Endodermal cell (in vitro differentiated cells): ENCODE measurements around the gene LYST. TPM values are rescaled to one million over a fixed set of nuclear protein-coding genes. Genes with fewer than 3 reads are reported as not detected.

ENCODE experiments used
- DNase-seq: peaks from one replicate; pipeline ENCODE4 v3.0.0-alpha.2; 2017
- H3K27ac ChIP-seq: 2 replicates; pipeline ENCODE4 v1.5.1; 2013; ENCODE audit warnings: mild to moderate bottlenecking, low read depth, low read length, moderate library complexity
- H3K27me3 ChIP-seq: 2 replicates; pipeline ENCODE4 v1.6.1; 2013; ENCODE audit warnings: mild to moderate bottlenecking, low read length, moderate library complexity; ENCODE audit not compliant: insufficient read depth, control insufficient read depth, poor library complexity, severe bottlenecking
- H3K36me3 ChIP-seq: 2 replicates; pipeline ENCODE4 v1.7.0; 2013; ENCODE audit warnings: mild to moderate bottlenecking, low read length, moderate library complexity; ENCODE audit not compliant: control insufficient read depth, insufficient read depth
- H3K4me1 ChIP-seq: one replicate; pipeline ENCODE4 v1.7.0; 2013; ENCODE audit warnings: low read length; ENCODE audit not compliant: control insufficient read depth, insufficient read depth
- H3K4me3 ChIP-seq: 2 replicates; pipeline ENCODE4 v1.5.1; 2013; ENCODE audit warnings: mild to moderate bottlenecking, low read length, moderate library complexity
- H3K9ac ChIP-seq: 2 replicates; pipeline ENCODE4 v1.6.1; 2013; ENCODE audit warnings: mild to moderate bottlenecking, low read length, moderate library complexity; ENCODE audit not compliant: poor library complexity, severe bottlenecking; ENCODE audit errors: extremely low read depth
- H3K9me3 ChIP-seq: 2 replicates; pipeline ENCODE4 v1.6.1; 2013; ENCODE audit warnings: mild to moderate bottlenecking, low read length, moderate library complexity; ENCODE audit not compliant: control insufficient read depth
- H3K27ac Mint-ChIP-seq: 2 replicates; pipeline ENCODE4 v1.8.0; 2020; ENCODE audit warnings: mixed read lengths
- H3K27me3 Mint-ChIP-seq: 2 replicates; pipeline ENCODE4 v1.8.0; 2021; ENCODE audit warnings: mild to moderate bottlenecking, mixed read lengths; ENCODE audit not compliant: insufficient read depth
- H3K36me3 Mint-ChIP-seq: 2 replicates; pipeline ENCODE4 v1.8.0; 2020; ENCODE audit warnings: low read depth, mixed read lengths
- H3K4me1 Mint-ChIP-seq: 2 replicates; pipeline ENCODE4 v1.8.0; 2020; ENCODE audit warnings: mixed read lengths
- H3K4me3 Mint-ChIP-seq: 2 replicates; pipeline ENCODE4 v1.8.0; 2020; ENCODE audit warnings: mild to moderate bottlenecking, moderate library complexity, mixed read lengths
- H3K9me3 Mint-ChIP-seq: 2 replicates; pipeline ENCODE4 v1.8.0; 2020; ENCODE audit warnings: mild to moderate bottlenecking, mixed read lengths
- CTCF ChIP-seq: fragments of 200-600 bp; sonication (generic); conservative IDR thresholded peaks from 2 replicates; pipeline ENCODE4 v1.5.0; 2021; ENCODE audit warnings: antibody characterized with exemption, mild to moderate bottlenecking
- WGBS, 2 experiments: methylation state at CpG; one replicate each; pipeline versions ENCODE4 v1.1.5 to v1.1.7; 2013; ENCODE audit warnings: missing lambda C conversion rate in 2 of 2, mixed read lengths in 1 of 2; ENCODE audit not compliant: insufficient coverage in 1 of 2, insufficient read length in 1 of 2; 5-methylcytosine and 5-hydroxymethylcytosine counted together
- total RNA-seq, 2 donors: library from RNA; stranded (reverse); fragmentation: NEBNext Ultra II Directional in 1 of 2; extraction: Animal tissue kit (Norgen Biotek cat#: 25700) in 1 of 2; gene quantifications; 2 replicates in 1 of 2; 3 replicates in 1 of 2; pipeline ENCODE4 v1.2.1, GENCODE V29; 2021

The LYST gene
- total RNA-seq, 2 donors from 2014 or later = 2.5 to 6.8 TPM

GRCh38 chr1:235835226-235835625 is 31.5 kb downstream of the LYST start:
- 89 to 95% methylated on average over 4 of the region's 4 CpGs for WGBS, 2 experiments
- no peaks in the 10 kb centered on the region for H3K36me3 ChIP-seq
- no peaks in the 10 kb centered on the region for H3K9me3 ChIP-seq
- peaks cover 7% of the 10 kb centered on the region for H3K4me1 Mint-ChIP-seq
- no peaks in the 10 kb centered on the region for H3K36me3 Mint-ChIP-seq
- H3K4me3 ChIP-seq = no peak overlapping the region
- no peak overlapping the region for H3K4me3 Mint-ChIP-seq
- no peak overlapping the region for H3K9ac ChIP-seq
- peaks cover 5% of the 10 kb centered on the region for H3K4me1 ChIP-seq
- TF ChIP-seq CTCF = no peak
- no peak overlapping the region for H3K27ac ChIP-seq
- H3K27me3 Mint-ChIP-seq = peaks cover 7% of the 10 kb centered on the region
- H3K27ac Mint-ChIP-seq = no peak overlapping the region
- H3K9me3 Mint-ChIP-seq = no peaks in the 10 kb centered on the region
- DNase-seq = no peak
- peaks cover 5% of the 10 kb centered on the region for H3K27me3 ChIP-seq

- Mint-ChIP-seq H3K9me3 (no peaks in the 10 kb centered on the region), H3K36me3 (no peaks in the 10 kb centered on the region), H3K4me1 (peaks cover 2% of the 10 kb centered on the region), H3K4me3 (no peak overlapping the region), H3K27ac (no peak overlapping the region), H3K27me3 (peaks cover 5% of the 10 kb centered on the region)
- peaks cover 5% of the 10 kb centered on the region for H3K27me3 ChIP-seq
- no peak overlapping the region for H3K9ac ChIP-seq
- H3K4me1 ChIP-seq = peaks cover 5% of the 10 kb centered on the region
- H3K27ac ChIP-seq = no peak overlapping the region
- no peak for TF ChIP-seq CTCF
- H3K36me3 ChIP-seq = no peaks in the 10 kb centered on the region
- no peaks in the 10 kb centered on the region for H3K9me3 ChIP-seq
- DNase-seq = no peak
- 89 to 94% methylated on average over 5 to 6 of the region's 6 CpGs for WGBS, 2 experiments
- no peak overlapping the region for H3K4me3 ChIP-seq
Observed at GRCh38 chr1:235834620-235835019, 32.1 kb downstream of the LYST start.

GRCh38 chr1:235832011-235832410 is 34.7 kb downstream of the LYST start:
- Histone ChIP-seq H3K9me3 (no peaks in the 10 kb centered on the region), H3K27ac (no peak overlapping the region), H3K27me3 (peaks cover 4% of the 10 kb centered on the region), H3K9ac (no peak overlapping the region), H3K36me3 (no peaks in the 10 kb centered on the region), H3K4me3 (no peak overlapping the region), H3K4me1 (no peaks in the 10 kb centered on the region)
- TF ChIP-seq CTCF = no peak
- no peak overlapping the region for H3K27ac Mint-ChIP-seq
- no peak overlapping the region for H3K4me3 Mint-ChIP-seq
- no peaks in the 10 kb centered on the region for H3K4me1 Mint-ChIP-seq
- H3K27me3 Mint-ChIP-seq = no peaks in the 10 kb centered on the region
- 88 to 100% methylated on average over 2 of the region's 2 CpGs for WGBS, 2 experiments
- no peaks in the 10 kb centered on the region for H3K36me3 Mint-ChIP-seq
- no peaks in the 10 kb centered on the region for H3K9me3 Mint-ChIP-seq
- DNase-seq = no peak
